NCI-H2227 (cell line): ENCODE measurements around the gene ADGRV1.

ENCODE experiments used
- DNase-seq: peaks from one replicate; lab custom pipeline; 2025; ENCODE audit not compliant: unreplicated experiment; lab: John Stamatoyannopoulos, UW

Gene ADGRV1, protein sequence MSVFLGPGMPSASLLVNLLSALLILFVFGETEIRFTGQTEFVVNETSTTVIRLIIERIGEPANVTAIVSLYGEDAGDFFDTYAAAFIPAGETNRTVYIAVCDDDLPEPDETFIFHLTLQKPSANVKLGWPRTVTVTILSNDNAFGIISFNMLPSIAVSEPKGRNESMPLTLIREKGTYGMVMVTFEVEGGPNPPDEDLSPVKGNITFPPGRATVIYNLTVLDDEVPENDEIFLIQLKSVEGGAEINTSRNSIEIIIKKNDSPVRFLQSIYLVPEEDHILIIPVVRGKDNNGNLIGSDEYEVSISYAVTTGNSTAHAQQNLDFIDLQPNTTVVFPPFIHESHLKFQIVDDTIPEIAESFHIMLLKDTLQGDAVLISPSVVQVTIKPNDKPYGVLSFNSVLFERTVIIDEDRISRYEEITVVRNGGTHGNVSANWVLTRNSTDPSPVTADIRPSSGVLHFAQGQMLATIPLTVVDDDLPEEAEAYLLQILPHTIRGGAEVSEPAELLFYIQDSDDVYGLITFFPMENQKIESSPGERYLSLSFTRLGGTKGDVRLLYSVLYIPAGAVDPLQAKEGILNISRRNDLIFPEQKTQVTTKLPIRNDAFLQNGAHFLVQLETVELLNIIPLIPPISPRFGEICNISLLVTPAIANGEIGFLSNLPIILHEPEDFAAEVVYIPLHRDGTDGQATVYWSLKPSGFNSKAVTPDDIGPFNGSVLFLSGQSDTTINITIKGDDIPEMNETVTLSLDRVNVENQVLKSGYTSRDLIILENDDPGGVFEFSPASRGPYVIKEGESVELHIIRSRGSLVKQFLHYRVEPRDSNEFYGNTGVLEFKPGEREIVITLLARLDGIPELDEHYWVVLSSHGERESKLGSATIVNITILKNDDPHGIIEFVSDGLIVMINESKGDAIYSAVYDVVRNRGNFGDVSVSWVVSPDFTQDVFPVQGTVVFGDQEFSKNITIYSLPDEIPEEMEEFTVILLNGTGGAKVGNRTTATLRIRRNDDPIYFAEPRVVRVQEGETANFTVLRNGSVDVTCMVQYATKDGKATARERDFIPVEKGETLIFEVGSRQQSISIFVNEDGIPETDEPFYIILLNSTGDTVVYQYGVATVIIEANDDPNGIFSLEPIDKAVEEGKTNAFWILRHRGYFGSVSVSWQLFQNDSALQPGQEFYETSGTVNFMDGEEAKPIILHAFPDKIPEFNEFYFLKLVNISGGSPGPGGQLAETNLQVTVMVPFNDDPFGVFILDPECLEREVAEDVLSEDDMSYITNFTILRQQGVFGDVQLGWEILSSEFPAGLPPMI (N-terminal part only)

DNA sequence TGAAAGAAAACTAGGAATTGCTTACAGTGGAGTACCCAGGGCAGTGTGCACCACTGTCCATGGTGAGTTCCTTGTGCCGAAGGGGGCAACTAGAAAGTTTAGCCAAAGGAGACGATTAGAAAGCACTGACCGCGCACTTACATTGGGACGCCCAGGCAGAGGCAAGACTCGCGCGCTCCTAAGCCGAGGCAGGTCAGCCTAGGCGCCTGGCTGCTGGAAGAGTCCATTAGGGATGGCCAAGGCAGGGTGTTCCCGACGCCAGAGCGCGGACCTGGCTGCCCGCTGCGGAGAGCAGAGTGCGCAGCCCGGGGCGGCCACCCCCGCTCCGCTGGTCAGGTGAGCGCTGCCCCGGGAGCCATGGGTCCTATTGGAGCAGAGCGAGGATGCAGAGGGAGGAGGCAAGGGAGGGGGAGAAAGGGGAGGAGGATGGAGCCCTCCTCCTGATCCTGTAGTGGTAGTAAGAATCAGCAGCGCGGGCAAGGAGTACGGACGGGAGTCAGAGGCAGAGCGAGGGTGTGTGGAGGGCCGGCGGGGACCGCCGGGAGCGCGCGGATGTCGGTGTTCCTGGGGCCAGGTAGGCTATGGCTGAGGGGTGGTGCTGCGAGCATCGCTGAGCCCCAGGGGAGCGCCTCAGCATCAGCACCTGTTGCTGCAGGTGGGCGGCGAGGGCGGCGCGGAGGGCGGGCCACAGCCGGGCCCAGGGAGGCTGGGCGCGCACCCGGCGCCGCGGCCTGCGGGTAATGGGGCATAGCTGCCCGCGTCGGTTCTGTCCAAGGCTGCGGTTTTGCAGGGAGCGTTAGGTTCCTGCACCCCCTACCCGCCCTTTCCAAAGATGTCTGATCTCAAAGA, at the start of gene ADGRV1:
ADGRV1 (plus strand) TSS at position 454 of the 849 bp plus-strand sequence; CDS start at position 553, 99 bp downstream.
- DNase-seq: peak; percentile 95

DNA sequence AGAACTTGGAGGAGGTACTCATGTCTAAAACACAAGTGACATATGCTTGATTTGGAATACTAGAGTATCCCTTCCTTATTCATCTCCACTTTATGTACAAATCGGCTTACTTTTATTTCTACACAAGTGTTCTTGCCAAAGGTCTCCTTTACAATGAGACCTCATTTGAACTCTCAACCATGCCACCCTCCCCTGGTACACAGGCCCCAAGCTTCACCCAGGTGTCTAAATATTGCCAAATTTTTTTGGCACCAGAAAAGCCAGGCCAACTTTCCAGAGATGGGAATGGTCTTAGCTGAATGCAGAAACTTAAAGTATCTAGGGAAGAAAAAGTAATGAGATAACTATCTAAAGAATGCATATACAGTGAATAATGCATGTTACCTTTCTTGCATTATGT, 48.2 kb upstream of the ADGRV1 start:
- DNase-seq: no peak

DNA sequence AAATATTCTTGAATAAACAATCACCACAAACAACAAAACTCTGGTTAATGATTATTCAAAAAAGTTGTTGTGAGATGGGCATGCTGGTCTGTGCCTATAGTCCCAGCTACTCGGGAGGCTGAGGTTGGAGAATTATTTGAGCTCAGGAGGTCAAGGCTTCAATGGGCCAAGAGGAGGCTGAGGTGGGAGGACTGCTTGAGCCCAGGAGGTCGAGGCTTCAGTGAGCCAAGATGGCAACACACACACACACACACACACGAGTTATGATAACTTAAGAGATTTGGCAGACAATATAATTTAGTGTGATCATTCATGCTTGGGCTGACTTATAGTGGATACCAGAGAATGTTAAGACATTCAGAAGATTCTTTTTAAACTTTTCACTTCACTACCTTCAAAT, 44.1 kb upstream of the ADGRV1 start:
- DNase-seq: no peak

DNA sequence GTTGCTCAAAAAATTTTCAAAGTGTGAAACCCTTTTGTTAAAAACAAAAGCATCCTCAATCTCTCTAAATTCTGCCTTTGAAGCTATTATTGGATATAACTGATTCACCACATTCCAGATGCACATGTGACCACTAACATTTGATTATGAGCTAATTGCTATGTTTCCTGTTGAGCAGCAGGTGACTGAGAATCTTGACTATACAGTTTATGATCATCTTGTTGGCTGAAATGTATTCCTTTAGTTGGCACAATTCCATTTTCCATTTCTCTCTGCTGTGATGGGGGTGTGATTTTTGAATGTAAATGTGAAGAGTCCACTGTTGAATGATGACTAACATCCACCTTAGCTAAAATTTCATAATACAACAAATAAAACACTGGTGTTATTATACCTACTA, 39.9 kb upstream of the ADGRV1 start:
- DNase-seq: peak; percentile 5

DNA sequence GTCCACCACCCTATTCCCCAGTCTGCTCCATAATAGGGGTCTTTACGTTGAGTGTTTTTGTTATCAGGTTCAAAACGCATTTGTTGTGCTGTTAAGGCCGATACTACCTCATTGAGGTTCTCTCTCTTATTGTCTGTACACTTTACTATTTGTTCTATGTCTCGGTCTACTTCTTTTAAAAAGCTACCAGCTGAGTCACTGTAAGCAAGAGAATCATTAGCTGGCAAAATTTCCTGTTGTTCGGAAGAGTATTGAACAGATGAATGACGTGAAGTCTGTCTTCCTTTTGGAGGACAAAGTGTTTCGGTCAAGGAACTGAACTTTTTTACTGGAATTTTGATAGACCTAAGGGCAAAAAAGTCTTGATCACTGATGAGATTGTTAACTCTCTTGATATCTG, 39.5 kb upstream of the ADGRV1 start:
- no peak for DNase-seq

DNA sequence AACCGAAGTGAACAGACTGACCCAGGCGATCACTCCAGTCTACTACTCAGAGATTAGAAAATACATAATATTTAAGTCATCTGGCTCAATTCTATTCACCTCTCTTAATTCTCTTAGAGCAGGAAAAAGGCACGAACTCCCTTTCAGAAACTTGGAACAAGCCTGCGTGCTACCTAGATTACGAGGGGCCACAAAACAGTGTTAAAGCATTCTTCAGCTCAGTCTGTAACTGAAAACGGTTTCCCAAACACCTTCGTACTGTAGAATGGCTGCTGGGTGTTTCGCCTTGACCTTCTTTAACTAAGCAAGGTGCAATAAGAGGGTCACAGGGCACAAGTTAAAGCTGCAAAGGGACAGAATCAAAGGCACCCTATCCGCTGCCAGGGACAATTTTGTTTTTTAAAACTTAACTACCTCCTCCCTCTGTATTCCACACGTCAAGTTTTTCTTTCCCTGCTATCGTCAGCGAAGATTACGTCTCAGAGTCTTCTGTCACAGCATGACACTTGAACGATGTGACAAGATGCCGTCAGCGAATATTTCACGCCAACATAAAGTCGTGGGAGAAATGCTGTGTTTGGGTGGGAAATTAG, 29.9 kb upstream of the ADGRV1 start:
- peak; percentile 30 for DNase-seq

DNA sequence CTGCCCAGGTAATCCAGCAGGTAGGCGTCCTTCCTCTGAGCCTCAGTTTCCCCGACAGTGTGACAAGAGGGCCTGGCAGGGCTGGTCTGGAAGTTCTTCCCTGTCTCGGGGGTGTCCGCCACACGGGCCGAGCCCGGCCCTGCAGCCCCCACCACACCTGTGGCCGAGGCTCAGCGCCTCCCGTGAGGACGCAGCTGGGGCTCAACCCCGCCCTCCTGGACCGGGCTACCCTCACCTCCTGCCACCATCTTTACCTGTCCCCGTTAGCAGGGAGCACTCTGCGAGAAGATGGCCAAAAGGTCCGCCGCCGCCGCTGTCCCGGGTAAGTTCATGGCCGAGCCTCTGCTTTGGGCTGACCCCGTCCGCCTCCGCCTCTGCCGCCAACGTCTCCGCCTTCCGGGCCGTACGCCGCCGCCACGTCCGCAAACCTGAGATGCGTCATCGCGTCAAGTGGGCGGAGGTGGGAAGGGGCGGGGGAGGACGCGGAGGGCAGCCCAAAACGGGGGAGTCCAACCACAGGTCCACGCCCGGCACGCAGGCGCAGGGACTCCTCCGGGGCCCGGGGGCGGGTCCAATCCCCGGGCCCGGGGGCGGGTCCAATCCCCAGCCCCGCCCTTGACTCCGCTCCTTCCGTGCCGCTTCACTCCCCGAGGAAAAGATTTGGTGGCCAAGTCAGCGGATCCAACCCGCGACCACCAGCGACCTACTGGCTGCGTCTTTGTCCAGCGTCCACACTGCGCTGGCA, 29.2 kb upstream of the ADGRV1 start, which contains the start of gene LYSMD3:
LYSMD3 (minus strand) TSS at position 391 of the 745 bp plus-strand sequence. CDS start 4,295 bp downstream, outside the sequence.
- DNase-seq: peak; percentile 95

DNA sequence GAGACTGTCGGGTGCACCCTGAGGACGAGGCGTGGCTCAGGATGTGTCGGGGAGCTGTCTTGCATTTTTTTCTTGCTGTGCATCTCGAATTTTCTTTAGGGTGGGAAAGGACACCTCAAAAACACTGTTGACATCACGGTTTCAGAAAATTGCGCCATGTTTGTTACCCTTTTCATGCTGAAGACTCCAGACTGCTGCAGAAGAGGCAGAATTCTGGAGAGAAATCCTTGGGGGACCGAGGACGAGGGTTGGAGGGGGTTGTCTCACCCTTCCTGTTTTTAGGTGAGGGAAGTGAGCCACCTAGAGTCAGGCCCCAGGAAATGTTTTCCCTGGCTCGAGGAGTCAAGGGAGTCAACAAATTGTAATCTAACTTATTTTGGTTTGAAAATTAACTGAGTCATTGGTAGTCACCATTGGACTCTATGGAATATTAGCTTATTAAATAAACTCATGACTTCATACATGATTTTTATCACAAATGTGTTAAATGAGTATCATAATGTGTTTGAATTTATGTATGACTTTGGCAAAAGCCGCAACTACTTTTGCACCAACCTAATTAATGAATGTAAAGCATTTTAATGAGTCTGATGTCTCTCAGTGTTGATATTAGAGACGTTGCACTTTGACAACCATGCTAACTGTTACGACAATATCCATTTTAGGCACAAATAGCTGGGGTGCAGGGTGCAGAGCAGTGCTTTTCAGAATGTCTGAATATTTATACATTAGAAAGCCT, 28.5 kb upstream of the ADGRV1 start:
- peak; percentile 69 for DNase-seq

DNA sequence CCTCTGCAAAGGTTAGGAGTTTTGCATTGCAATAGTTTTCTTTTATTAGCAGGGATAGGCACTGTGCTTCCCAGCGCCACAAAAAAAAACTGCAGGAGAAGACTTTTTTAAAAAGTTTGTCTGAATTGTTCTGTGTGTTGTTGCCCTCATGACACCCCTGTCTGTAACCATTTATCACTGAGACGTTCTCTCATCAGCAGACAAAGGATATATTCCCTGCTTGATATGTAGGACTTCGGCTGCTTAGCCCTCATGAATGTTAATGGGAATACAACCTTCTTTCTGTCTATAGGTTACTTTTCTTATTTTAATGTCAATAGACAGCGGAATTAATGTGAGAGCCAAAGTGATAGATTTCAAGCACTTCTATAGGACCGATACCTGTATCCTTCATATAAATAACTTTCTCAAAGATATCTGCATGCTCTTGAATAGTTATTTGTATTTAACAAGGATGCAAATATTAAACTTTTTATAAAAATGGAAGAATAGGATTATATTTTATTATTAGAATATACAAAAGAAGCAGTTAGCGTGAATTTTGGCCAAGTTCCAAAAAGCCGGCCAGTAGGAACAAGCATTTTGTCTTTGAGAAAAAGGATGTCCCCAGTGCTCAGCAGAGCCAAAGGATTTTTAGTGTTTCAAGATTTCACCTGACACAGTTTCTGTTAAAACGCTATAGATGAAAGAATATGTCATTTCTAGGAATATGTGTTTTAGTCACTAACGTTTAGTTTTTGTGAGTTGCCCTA, 27.7 kb upstream of the ADGRV1 start:
- no peak for DNase-seq

DNA sequence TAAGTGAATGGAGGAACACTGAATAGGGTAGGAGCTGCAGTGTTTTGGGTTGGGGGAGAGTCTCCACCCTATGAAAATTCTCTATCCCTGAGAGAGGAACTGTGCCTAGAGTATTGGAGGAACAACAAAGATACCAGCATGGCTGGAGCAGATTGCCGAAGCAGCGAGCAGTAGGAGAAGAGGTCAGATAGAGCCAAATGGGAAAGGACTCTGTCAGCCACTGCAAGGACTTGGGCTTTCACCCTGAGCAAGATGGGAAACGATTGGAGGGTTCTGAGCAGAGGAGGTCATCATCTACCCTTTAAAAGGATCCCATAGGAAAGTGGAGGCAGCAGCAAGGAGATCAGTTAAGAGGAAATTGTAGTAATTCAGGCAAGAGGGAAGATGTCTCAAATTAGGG, 24.8 kb upstream of the ADGRV1 start:
- DNase-seq: no peak

DNA sequence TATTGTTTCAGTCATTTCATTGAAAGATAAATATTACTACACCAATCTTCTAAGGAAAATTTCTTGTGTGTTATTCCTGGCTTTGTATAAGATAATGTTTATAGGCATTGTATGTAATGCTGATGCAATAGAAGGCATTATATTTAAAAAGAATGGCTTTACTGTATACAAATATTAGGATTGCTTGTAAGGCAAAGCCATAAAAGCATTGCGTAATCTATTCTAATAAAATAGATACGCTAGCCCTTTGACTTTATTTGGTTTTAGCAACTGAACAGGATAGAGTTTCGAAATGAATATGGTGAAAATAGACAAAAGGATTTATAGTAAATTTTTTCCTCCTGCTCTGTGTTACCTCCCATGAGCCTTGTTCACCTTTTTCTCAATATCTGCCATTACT, 23.7 kb upstream of the ADGRV1 start:
- DNase-seq: no peak

DNA sequence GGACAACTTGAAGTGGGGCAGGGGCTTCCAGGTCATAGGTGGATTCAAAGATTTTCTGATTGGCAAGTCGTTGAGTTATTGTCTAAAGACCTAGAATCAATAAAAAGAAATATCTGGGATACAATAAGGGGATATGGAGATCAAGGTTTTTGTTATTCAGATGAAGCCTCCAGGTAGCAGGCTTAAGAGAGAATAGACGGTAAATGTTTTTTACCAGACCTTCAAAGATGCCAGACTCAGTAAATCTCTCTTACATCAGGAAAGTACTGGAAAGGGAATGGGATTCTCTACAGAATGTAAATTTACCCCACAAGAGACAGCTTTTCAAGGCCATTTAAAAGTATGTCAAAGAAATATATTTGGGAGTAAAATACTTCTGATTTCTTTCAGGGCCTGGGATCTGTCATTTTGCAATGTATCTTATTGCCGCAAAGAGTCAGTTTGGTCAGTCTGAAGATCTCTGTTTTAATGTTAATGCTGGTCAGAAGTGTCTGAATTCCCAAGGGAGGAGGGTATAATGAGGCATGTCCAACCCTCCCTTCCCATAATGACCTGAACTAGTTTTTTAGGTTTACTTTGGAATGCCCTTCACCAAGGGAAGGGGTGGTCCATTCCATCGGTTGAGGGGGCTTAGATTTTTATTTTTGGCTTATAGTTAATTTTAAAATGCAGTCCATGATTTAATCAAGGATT, 15.6 kb upstream of the ADGRV1 start:
- no peak for DNase-seq

DNA sequence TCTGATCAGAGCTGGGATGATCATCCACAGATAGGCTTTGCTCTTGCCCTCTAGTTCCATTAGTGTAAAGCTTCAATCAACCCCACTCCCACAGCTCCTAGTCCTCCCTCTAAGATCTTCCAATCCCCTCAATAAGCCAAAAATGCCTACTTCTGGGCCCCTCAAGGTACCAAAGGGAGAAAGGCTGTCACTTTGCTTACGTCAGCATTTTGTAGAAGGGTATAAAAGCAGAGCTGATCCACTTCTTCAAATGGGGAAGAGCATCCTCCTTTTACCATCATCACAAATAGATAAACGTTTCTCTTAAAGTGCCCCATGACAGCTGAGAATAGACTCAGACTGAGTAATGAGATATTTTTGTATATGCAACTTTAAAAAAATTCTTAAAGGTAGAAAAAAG, 13.1 kb upstream of the ADGRV1 start:
- no peak for DNase-seq

DNA sequence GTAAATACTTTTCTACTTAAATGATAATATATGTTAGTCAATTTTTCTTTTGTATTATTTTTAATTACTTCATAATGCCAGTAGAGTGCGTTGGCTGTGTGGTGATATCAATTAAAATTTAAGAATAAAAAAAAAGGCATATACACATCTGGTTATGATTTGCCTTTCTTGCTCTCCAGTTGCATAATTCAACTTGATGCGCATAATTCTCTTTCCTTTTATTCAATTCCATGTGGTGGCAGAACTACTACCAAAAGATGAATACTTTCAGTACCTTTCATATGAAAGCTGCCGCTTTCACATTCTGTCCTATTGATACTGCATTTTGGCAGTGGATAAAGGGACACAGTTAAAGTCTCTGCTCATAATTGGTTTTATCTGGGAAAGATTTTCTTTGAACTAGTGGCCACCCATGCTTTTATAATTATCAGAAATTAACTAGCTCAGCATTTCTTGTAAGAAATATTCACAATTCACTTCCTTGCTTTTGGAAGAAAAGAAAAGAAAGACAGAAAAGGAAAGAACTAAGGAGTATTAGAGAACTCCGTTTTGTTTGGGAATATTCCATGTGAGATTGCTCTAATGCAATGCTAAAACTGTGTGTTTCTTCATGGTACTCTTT, 12.3 kb upstream of the ADGRV1 start:
- DNase-seq: no peak

DNA sequence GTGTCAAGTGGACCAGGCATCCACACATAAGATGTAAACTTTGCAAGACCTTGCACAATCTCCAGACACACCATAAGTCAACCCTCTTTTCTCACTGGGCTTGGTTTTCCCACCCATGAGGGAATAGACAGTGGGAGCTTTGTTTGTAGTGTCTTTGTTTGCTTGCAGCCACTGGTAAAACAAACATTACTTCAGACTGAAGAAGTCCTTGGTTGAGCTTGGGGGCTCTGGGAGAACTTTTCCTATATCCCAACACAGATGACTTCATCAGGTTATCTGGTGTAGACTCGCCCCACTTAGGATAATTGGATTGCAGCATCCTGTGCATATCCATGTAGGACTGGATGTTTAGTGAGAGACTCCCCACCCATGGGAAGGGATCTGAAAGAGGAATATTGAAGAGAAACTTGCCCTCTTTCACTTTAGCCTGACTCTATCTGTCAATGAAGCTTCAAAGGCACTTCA, 11.5 kb upstream of the ADGRV1 start:
- no peak for DNase-seq

DNA sequence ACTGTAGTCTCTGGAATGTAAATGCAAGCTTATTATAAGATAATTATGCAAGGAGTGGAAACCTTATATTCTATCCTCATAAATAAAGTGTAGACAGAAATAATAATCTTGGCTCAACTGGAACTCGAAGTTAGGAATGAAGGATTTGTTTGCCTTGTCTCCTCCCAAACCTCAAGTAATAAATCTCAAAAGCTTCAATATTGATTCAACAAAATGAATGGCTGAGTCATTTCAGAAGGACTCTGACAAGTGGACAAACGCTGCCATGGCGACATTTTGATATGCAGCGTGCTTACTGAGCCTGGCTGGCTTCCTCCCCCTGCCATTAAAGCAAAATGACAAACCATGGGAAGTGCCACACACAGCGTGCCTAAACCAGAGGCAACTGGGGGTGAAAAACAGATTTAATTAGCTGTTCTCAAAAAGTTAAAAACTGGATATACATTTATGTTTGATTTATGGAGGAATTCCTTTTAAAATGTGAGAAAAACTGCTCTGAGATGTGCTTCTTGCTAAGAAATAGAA, 10.5 kb upstream of the ADGRV1 start:
- DNase-seq: peak; percentile 47
